Astrocyte of the spinal cord (primary cell): ENCODE measurements around the gene SYTL3.

ENCODE experiments used
- DNase-seq: peaks from one replicate; pipeline ENCODE4 v3.0.0; 2011; ENCODE audit warnings: low read depth, low spot score
- H3K4me3 ChIP-seq: 2 replicates; pipeline ENCODE4 v1.5.1; 2011; ENCODE audit warnings: low read depth, mild to moderate bottlenecking, low read length, moderate library complexity
- CTCF ChIP-seq: IDR thresholded peaks from 2 replicates; pipeline ENCODE4 v1.5.1; 2012; ENCODE audit warnings: low read depth, mild to moderate bottlenecking, low read length, inconsistent platforms
- in situ Hi-C: cut with HindIII; loops from 2 replicates; pipeline ENCODE4 v1.10.0; 2017; ENCODE audit warnings: low sequenced_read_pairs

Gene SYTL3

DNA sequence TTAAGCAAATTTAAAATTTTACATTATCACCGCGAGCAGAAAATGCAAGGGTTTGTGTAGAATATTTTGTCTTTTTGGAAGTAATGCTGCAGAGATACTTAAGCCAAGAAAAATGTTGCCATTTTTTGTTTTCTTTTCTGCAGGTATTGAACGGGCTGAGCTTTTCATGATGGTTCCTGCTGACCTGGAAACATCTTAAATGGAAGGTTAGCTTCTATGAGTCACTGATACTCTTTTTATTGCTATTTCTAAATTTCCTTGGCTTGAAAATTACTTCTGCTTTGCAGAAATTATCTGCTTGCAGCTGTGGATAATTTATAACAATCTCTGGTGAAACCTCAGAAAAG lies 12.7 kb downstream of the SYTL3 start:
- no peak for TF ChIP-seq CTCF
- DNase-seq = no peak
- in situ Hi-C loops = no loop called here
- no peak overlapping the region for H3K4me3 ChIP-seq

- peak; percentile 78 for DNase-seq
- peak overlapping the region; percentile 2 for H3K4me3 ChIP-seq
- in situ Hi-C loops = no loop called here
- TF ChIP-seq CTCF = no peak
These were observed 13.2 kb downstream of the SYTL3 start for GRCh38 chr6:158662954-158663624.

DNA sequence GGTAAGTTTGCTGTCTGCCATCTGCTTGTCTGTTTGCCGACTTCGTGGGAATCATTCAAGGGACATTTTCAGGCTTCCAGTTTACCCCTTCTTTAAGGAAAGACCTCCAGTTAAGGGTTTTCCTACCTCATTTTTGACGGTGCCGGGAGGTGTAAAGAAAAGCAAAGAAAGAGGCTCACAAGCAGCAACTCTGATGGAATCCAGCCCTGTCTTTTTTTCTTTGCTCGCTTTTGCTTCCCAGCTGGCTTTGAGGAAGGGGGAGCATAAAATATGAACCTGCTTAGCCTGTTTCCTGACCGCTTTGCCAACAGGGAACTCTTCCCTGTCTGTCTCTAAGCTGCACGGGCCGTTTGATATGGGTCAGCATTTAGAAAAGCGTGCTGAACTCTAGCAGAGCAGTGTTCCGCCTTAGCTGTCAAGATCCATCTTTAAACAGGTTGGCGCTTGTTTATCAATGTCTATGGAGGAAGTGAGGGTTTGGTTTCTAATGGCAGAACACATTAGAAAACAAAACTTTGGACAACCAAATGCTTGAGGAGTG lies 13.8 kb downstream of the SYTL3 start:
- no peak for DNase-seq
- TF ChIP-seq CTCF = no peak
- in situ Hi-C loops = no loop called here
- peak overlapping the region; percentile 2 for H3K4me3 ChIP-seq

- DNase-seq = no peak
- in situ Hi-C loops = no loop called here
These were observed 15.5 kb downstream of the SYTL3 start for GRCh38 chr6:158665332-158665731.

DNA sequence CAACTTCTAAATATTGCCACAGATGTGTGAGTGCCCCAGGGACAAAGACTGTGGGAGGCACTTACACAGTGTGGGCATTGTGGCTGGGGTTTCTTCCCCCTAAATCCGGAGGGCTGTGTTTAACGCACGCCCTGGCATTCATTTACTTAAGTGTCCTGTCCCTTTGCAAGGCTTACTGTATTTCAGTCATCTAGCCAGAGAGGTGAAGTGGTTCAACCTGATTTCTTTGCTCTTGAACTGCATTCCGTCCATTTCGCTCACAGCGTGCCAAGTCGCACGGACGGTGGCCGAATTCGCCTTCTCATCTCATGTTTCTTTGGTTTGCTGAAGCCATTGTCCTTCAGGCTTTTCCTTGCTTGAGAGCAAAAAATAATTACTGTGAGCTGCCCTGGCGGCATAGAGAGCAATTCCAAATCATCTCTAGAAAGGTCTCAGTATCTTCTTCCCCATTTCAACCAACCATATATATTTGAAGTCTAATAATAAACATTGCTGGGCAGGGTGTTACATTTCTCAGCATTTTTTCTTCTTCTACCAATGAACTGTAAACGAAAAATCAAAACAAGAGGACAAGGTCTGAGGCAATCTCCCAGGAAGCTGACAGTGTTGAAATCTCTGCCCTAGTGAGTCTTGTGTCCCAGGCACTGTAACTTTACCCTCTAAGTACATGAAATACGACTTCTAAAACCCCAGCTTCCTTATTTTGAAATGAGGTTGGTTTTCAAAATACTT lies 16.9 kb downstream of the SYTL3 start:
- in situ Hi-C loops = no loop called here
- peak; percentile 59 for DNase-seq
- no peak overlapping the region for H3K4me3 ChIP-seq
- TF ChIP-seq CTCF = no peak

More at GRCh38 chr6:158665332-158665731, 15.5 kb downstream of the SYTL3 start:
- no peak overlapping the region for H3K4me3 ChIP-seq
- TF ChIP-seq CTCF = no peak

- TF ChIP-seq CTCF = no peak
- no peak for DNase-seq
- in situ Hi-C loops = no loop called here
- H3K4me3 ChIP-seq = no peak overlapping the region
These were observed 17.6 kb downstream of the SYTL3 start for GRCh38 chr6:158667360-158667981.
